ENCODE data around the gene B4GALT1.

The B4GALT1 gene, protein sequence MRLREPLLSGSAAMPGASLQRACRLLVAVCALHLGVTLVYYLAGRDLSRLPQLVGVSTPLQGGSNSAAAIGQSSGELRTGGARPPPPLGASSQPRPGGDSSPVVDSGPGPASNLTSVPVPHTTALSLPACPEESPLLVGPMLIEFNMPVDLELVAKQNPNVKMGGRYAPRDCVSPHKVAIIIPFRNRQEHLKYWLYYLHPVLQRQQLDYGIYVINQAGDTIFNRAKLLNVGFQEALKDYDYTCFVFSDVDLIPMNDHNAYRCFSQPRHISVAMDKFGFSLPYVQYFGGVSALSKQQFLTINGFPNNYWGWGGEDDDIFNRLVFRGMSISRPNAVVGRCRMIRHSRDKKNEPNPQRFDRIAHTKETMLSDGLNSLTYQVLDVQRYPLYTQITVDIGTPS

DNA sequence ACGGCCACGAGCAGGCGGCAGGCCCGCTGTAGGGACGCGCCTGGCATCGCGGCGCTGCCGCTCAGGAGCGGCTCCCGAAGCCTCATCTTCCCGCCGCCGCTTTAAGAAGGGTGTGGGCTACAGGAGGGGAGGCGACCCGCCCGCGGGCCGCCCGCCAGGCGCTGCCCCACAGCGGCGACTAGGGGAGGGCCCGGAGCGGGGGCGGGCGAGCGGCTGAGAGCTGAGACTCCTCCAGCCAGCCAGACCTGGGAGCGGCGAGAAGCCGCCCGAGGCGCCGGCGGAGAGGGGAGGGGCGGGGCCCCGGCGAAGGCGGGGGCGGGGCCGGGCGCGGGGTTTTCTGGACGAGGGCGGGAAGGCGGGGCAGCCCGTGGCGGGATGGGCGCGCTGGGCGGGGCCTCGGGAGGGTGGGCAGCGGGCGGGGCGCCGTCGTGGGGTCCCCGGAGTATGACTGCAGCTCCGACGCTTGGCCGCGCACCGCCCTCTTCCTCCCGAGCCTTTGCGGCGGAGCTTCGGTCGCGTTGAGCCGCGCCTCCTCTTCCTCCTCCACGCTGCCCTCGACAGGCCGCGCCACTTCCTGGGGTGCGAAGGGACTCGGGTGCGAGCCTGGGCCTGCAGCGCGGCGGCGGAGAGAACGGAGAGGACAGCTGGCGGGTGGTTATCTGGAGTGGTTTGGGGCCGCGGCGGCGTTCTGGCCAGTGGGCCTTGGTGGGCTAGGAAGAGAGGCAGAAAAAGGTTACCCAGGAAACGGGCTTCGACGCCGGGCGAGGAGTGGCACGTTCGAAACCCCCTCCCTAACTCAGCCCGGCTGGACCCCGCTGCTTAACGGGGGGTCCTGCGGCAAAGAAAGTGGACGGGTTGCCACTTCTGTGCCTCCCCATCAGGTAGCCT is at the start of gene B4GALT1:
TSS of gene B4GALT1 (minus strand) at position 253 of the 888 bp plus-strand sequence. CDS start at position 86, 167 bp downstream.
- peak; percentile 91 for DNase-seq (ENCODE audit: low spot score)

GRCh38 chr9:33211695-33212393 is 44.7 kb upstream of the B4GALT1 start:
- peak; percentile 78 for DNase-seq (ENCODE audit: low spot score)

- DNase-seq (ENCODE audit: low spot score) = no peak
Measured at GRCh38 chr9:33210006-33210715, 43.0 kb upstream of the B4GALT1 start.

GRCh38 chr9:33209394-33209793 is 42.3 kb upstream of the B4GALT1 start:
- no peak for DNase-seq (ENCODE audit: low spot score)

- DNase-seq (ENCODE audit: low spot score) = no peak
Measured at GRCh38 chr9:33202552-33203201, 35.5 kb upstream of the B4GALT1 start.

DNA sequence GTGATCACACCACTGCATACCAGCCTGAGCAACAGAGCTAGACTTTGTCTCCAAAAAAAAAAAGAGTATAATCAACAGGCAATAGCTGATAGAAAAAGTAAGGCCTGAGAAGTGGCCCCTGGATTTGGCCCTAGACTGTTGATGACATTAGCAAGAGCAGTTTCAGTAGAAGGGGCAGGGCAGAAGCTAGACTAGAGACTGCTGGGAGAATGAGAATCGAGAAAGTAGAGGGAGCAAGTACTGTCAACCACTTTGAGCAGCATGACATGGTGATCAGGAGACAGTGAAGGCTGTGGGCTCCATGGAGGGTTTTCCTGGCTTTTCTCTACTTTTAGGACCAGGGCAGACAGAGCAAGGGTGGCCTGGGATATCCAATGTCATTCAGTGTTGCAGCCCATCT is 34.9 kb upstream of the B4GALT1 start:
- DNase-seq (ENCODE audit: low spot score) = no peak

- DNase-seq (ENCODE audit: low spot score) = no peak
Measured at GRCh38 chr9:33198165-33198564, 31.0 kb upstream of the B4GALT1 start.

DNA sequence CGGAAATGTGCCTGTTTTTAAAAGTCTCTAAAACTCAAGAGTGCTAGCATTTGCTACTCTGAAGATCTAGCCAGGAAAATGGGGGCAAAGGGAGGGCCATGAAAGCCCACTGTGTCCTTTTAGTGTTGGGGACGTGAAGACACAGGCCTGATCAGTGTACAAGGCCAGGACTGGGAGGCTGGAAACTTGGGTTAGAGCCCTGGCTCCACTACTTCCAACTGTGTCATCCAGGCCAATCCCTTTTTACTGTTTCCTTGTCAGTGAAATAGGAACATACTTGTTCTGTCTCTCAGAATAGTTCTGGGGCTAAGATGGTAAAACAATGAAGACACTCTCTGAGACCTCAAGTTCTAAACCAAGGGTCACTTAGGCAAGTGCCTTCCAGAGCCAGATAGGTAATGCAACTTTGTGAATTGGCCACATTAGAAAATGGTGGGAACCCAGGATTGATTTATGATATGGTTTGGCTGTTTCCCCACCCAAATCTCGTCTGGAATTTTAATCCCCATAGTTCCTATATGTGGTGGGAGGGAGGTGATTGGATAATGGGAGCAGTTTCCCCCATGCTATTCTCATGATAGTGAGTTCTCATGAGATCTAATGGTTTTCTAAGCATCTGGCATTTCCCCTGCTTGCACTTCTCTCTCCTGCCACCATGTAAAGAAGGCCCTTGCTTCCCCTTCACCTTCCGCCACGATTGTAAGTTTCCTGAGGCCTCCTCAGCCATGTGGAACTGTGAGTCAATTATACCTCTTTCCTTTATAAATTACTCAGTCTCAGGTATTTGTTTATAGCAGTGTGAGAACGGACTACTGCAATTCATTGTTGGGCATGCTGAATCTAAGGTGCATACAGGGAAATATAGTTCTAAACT is 30.4 kb upstream of the B4GALT1 start:
- DNase-seq (ENCODE audit: low spot score) = no peak

GRCh38 chr9:33196736-33197135 is 29.6 kb upstream of the B4GALT1 start:
- DNase-seq (ENCODE audit: low spot score) = no peak

DNA sequence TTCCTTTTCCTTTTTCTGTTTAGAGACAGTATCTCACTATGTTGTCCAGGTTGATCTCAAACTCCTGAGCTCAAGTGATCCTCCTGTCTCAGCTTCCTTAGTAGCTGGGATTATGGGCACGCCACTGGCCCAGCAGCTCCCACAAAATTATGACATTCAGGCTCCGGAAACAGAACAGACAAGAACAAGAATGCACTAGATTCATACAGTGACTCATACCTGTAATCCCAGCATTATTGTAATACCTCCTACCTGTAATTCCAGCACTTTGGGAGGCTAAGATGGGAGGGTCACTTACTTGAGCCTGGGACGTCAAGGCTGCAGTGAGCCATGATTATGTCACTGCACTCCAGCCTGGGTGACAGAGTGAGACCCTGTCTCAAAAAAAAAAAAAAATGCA is 26.7 kb upstream of the B4GALT1 start:
- no peak for DNase-seq (ENCODE audit: low spot score)

- DNase-seq (ENCODE audit: low spot score) = no peak
Measured at GRCh38 chr9:33192493-33193255, 25.5 kb upstream of the B4GALT1 start.

DNA sequence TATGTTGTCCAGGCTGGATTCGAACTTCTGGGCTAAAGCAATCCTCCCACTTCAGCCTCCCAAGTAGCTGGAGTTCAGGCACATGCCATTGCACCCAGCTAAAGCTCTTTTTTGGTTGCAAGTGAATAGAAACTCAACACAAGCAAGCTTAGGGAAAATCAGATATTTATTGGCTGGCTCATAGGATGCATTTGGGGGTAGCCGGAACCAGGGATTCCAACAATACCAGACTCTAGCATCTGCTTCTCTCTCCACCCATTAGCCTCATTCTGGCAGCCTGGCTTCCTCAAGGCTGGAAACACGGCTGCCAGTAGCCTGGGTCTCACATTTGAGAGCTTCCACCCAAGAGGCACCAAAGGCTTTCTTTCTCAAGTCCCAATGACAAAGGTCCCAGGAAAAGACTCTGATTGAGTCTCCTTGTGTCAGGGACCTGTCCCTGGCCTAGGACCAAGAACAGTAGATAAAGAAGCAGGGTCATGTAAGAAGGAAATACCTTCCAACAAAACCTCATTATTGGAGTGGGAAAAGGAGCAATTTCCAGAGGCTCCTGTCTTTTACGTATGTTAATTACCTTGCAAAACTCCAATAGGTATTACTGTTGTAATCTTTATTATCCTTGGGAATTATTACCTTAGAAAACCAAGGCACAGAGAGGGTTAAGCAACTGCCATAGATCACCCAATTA is 23.0 kb upstream of the B4GALT1 start:
- no peak for DNase-seq (ENCODE audit: low spot score)

GRCh38 chr9:33189331-33189791 is 22.2 kb upstream of the B4GALT1 start:
- no peak for DNase-seq (ENCODE audit: low spot score)

- no peak for DNase-seq (ENCODE audit: low spot score)
Measured at GRCh38 chr9:33188711-33189110, 21.6 kb upstream of the B4GALT1 start.

- no peak for DNase-seq (ENCODE audit: low spot score)
Measured at GRCh38 chr9:33187519-33188218, 20.5 kb upstream of the B4GALT1 start.

- DNase-seq (ENCODE audit: low spot score) = no peak
Measured at GRCh38 chr9:33186457-33187168, 19.5 kb upstream of the B4GALT1 start.

DNA sequence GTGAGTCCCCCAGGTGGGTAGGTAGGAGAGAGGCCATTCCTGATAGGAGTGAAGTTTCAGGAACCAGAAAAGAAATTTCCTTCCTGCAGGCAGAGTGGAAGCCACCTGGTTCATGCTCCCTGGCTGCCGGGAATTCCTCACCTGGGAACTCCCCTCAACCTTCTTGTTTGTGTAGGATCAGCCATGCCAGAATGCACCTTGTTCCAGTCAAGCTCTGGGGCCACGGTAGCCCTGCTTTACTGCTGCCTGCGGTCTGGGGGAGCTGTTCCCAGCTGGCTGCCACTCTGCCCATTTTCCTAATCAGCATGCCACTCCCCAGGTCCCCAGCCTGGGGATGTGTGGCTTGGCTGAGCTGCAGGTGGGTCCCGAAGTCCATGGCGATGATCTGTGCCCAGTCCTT is 18.7 kb upstream of the B4GALT1 start:
- DNase-seq (ENCODE audit: low spot score) = no peak

All from LoVo (cell line).